NCI-H226 (cell line): Measurements from ENCODE around the gene ELAVL3.

ENCODE experiments used
- DNase-seq: peaks from one replicate; pipeline ENCODE4 v3.0.0-alpha.2; 2015

Gene ELAVL3

DNA sequence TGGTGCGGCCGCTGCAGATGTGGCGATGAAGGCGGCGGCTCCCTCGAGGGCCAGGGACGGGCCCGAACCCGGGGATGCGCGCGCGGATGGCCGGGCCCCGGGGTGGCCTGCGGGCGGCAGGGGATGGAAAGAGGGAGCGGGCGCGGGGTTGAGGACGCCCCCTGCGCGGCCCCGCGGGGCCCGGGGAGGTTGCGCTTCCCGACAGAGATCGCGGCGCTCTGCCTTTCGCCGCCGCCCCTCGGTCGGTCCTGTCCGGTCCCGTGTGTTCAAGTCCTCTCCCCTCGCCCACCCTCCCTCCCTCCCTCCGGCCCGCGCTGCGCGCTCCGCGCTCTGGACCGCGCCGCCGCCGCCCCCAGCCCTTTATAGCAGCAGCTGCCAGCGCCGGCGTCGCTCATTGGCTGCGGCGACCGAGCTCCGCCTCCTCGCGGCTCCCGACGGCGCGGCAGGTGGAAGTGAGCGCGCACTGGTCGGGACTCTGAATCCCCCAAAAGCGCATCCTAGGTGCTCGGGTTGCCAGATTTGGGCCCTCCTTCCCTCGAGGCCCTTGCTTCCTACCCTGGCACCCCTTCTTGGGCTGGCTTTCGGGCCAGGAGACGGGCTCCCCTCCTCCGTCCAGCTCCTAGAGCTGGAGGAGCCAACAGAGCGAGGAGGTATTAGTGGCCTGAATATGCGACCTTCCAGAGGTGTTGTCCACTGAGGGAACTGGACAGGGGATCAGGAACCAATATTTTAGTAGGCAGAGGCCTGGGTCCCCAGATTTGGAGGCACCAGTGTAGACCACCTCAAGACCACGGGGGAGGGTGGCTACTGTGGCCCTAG lies at the start of gene ELAVL3:
Gene ELAVL3, minus strand, starts transcription at position 332 of the 819 bp plus-strand sequence. CDS start 438 bp downstream, outside the sequence.
- no peak for DNase-seq

- peak; percentile 94 for DNase-seq
Measured at GRCh38 chr19:11530432-11530831, 49.6 kb upstream of the ELAVL3 start.

- peak; percentile 97 for DNase-seq
Measured at GRCh38 chr19:11528551-11529341, 47.9 kb upstream of the ELAVL3 start, which contains the start of gene ECSIT. Gene ECSIT, minus strand, starts transcription at chr19:11529134. Its CDS starts 9,964 bp downstream, at chr19:11519170.

- DNase-seq = no peak
Measured at GRCh38 chr19:11519138-11519537, 38.3 kb upstream of the ELAVL3 start.

DNA sequence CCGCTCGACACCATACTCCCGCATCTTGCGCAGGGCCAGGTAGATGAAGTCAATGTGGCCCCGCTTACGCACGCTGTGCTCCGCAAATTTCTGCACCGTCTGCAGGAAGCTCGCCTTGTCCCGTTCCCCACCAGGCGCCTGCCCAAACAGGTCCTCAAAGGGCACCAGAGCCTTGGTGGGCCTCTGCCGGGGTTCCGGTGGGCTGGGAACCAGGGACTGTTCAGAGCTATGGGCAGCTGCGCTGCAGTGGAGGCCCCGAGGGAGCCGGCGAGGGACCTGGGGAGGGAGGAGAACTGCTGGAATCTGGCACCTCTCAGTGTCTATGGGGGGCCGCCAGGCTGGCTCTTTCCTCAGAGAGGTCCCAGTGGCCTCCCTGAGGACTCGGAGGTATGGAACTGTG lies 33.1 kb upstream of the ELAVL3 start:
- no peak for DNase-seq

GRCh38 chr19:11510444-11510843 lies 29.6 kb upstream of the ELAVL3 start:
- DNase-seq = no peak

DNA sequence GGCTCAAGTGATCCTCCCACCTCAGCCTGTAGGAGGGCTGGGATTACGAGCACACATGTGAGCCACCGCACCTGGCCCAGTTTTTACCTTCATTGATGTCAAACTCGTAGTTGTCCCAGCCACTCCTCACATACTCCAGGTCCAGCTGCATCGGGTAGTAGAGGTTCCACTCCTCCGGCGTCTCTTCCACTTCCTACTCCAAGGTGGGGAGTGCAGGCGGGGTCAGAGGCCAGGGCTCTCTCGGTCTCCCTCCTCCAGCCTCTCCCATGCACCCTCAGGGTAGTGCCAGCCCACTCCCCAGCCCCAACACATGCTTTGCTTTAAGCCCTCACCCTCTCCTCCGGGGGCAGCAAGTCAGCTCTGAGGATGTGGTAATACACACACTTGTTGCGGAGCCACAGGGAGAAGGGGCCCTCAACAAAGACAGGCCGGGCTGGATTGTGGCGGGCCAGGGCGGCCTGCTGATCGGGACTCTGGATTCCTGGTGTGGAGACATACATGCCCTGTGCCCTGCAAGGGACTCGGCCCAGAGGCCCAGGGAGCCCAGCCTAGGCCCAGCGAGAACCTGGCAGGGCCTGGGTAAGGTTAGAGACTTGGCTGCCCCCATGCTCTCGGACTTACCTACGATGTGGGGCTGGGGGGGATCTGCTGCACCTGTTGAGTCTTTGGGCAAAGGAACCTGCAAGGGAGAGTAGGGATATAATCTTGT lies 26.7 kb upstream of the ELAVL3 start:
- DNase-seq = no peak

- no peak for DNase-seq
Measured at GRCh38 chr19:11506967-11507366, 26.1 kb upstream of the ELAVL3 start.

DNA sequence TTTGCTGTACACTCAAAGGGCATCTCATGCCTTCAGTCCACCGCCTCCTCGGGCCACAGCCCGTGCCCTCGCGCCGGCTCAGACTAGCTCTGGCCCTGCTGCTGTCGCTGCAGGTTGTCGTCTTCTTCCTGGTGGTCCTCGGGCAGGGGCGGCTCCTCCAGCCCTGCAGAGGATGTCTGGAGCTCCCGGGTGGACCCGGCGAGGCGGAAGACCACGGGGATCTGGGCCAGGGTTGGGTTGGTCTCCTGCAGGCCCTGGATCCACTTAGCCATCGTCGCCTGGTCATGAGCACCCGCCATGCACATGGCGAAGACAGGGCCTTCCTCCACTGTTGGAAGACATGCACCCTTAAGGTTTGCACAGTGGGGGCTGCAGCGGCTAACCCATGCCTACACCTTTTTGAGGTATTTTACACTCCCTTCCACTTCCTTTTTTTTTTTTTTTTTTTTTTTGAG lies 25.3 kb upstream of the ELAVL3 start:
- no peak for DNase-seq

DNA sequence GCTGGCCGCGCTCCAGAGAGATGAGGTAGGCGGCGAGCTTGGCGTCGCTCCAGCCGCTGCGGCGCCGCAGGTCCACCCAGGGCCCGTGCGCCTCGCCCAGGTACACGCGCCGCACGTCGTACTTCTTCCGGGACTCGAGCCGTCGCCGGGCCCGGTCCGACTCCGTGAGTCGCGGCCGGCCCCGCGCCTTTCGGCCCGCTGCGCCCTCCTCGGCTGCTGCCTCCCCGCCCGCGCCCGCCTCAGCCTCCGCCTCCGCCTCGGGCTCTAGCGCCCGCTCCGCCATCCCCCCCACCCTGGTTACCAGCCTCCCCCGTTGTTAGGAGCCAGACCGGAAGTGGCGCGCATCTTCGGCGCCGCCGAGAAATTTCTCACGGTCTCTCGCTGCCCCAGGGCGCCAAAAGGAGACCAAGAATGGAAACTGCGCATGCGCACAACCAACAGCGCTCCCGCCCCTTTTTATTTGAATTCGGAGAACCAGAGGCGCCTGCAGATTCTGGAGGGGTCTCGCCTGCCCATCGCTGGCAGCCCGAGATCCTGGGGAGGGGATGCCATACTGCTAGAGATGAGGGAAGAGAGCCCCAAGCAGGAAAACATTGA lies 24.8 kb upstream of the ELAVL3 start, which contains the start of gene ZNF653:
Gene ZNF653, minus strand, starts transcription at position 336 of the 597 bp plus-strand sequence. Its CDS starts 53 bp downstream, at position 283.
- DNase-seq = peak; percentile 80

- DNase-seq = peak; percentile 89
Measured at GRCh38 chr19:11505032-11505503, 24.2 kb upstream of the ELAVL3 start.

- DNase-seq = no peak
Measured at GRCh38 chr19:11504502-11505031, 23.7 kb upstream of the ELAVL3 start.

DNA sequence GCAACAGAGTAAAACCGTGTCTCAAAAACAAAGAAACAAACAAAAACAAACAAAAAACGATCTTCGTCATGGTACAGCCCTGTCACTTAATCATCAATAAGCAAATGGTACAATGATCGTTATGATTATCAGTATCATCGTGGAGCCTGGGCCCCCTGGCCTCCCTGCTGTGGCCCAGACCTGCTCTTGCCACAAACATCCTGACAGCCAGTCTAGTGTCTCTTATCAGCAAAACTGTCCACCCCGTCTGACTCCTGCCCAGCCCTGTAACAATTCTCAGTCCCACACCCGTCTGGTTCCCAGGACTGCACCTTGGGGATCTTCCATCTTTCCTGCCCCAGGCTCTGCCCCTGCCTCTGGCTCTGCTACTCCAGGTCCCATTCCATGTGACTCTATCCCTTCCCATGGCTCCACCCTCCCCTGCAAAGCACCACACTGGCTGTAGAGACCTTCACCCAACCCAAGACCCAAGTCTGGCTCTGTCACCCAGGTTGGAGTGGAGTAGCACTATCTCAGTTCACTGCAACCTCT lies 19.1 kb upstream of the ELAVL3 start:
- DNase-seq = no peak

DNA sequence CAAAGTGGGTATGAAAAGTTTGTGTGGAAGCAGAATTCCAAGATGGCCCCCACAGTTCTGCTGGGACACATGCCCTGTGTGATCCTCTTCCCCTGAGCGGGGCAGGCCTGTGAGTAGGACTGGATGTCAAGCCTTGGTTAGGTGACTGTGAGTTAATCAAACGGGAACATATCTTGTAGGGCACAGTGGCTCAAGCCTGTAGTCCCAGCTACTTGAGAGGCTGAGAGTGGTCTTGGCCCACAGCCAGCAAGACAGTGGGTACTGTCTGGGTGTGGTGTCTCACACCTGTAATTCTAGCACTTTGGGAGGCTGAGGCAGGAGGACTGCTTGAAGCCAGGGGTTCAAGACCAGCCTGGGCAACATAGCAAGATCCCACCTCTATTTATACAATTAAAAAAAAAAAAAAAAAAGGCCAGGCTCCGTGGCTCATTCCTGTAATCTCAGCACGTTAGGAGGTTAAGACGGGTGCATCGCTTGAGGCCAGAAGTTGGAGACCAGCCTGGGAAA lies 18.4 kb upstream of the ELAVL3 start:
- DNase-seq = no peak

- peak; percentile 79 for DNase-seq
Measured at GRCh38 chr19:11496391-11497163, 15.7 kb upstream of the ELAVL3 start.

DNA sequence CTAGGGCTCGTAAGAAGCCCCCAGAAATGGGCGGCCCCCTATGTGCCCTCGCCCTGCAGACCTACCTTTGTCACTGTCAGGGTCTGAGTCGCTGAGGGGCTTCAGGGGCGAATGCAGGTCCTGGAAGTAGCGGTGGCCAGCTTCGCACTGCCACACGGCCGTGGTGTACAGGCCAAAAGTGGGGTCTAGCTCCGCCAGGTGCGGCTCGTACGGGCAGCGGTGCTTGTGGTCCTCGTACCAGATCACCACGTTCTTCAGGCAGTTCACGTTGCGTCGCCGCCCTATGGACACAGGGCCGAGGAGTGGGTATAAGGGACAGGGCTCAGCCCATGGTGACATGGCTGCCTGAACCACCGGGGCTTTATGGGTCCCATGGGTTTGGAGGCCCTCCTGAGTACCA lies 15.0 kb upstream of the ELAVL3 start:
- DNase-seq = no peak

DNA sequence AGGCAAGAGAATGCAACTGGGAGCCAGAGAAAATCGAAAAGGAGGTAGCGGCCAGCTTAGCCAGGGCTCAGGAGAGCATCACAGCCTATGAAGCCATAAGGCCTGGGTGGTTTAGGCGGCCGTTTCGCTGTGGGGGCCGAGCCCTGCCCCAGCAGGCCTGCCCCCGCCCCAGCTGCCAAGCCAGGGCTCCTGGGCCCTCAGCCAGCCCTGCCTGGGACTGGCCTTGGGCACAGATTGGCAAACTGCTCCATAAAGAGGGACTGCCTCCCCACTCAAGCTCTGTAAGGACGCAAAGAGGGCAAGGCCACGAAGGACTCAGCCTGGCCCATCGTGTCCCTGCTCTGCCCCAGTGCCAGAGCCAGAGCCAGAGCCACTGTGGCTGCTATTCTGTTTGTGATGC lies 14.6 kb upstream of the ELAVL3 start:
- no peak for DNase-seq

GRCh38 chr19:11494634-11495285 lies 13.9 kb upstream of the ELAVL3 start:
- DNase-seq = no peak

GRCh38 chr19:11489378-11489777 lies 8.5 kb upstream of the ELAVL3 start:
- no peak for DNase-seq
